Smooth muscle cell of the brain vasculature (primary cell): ENCODE measurements around the gene AXDND1.
"Not testable (repeated sequence)": the region's sequence is repeated elsewhere in the genome, so short reads cannot be mapped to it uniquely, and the experiment has no call there.

ENCODE experiments used
- DNase-seq: peaks from one replicate; pipeline ENCODE4 v3.0.0-alpha.2; 2012; ENCODE audit warnings: low read depth, low spot score

The AXDND1 gene

GRCh38 chr1:179365342-179366092 lies at the start of gene AXDND1:
Gene AXDND1 (plus strand): TSS chr1:179365971. CDS start chr1:179366510, 539 bp downstream.
- peak; percentile 49 for DNase-seq

GRCh38 chr1:179318491-179318890 lies 47.3 kb upstream of the AXDND1 start:
- no peak for DNase-seq

GRCh38 chr1:179321533-179322216 lies 44.1 kb upstream of the AXDND1 start:
- DNase-seq, result no peak

GRCh38 chr1:179322557-179322956 lies 43.2 kb upstream of the AXDND1 start:
- no peak for DNase-seq

- no peak for DNase-seq
These were observed 42.3 kb upstream of the AXDND1 start for GRCh38 chr1:179323436-179323835.

GRCh38 chr1:179325836-179326235 lies 39.9 kb upstream of the AXDND1 start:
- DNase-seq, result no peak

- no peak for DNase-seq
These were observed 39.0 kb upstream of the AXDND1 start for GRCh38 chr1:179326746-179327145.

GRCh38 chr1:179327196-179327595 lies 38.6 kb upstream of the AXDND1 start:
- no peak for DNase-seq

GRCh38 chr1:179327679-179328078 lies 38.1 kb upstream of the AXDND1 start:
- no peak for DNase-seq

GRCh38 chr1:179329862-179330261 lies 35.9 kb upstream of the AXDND1 start:
- DNase-seq, result no peak

GRCh38 chr1:179334440-179334839 lies 31.3 kb upstream of the AXDND1 start:
- no peak for DNase-seq

- no peak for DNase-seq
These were observed 28.5 kb upstream of the AXDND1 start for GRCh38 chr1:179337288-179337687.

GRCh38 chr1:179337942-179338560 lies 27.7 kb upstream of the AXDND1 start:
- no peak for DNase-seq

- no peak for DNase-seq
These were observed 24.9 kb upstream of the AXDND1 start for GRCh38 chr1:179340918-179341317.

GRCh38 chr1:179341943-179342547 lies 23.7 kb upstream of the AXDND1 start:
- no peak for DNase-seq

- no peak for DNase-seq
These were observed 22.9 kb upstream of the AXDND1 start for GRCh38 chr1:179342740-179343404.

- DNase-seq, result no peak
These were observed 14.5 kb upstream of the AXDND1 start for GRCh38 chr1:179351281-179351680.

GRCh38 chr1:179352236-179352635 lies 13.5 kb upstream of the AXDND1 start:
- DNase-seq, result no peak

- peak; percentile 15 for DNase-seq
These were observed 12.2 kb upstream of the AXDND1 start for GRCh38 chr1:179353546-179353945.

- not testable (repeated sequence) for DNase-seq
These were observed 4.1 kb upstream of the AXDND1 start for GRCh38 chr1:179361631-179362030.

- peak; percentile 2 for DNase-seq
These were observed 476 bp downstream of the AXDND1 start for GRCh38 chr1:179366093-179366800.
